Sigmoid colon (tissue), 4 donors: Measurements from ENCODE around the gene DAZAP2.

Source experiments
- EP300 ChIP-seq, 4 donors: sonication (generic); formaldehyde crosslinking; IDR thresholded peaks; one replicate each; pipeline ENCODE4 v1.6.1; 2017; ENCODE audit warnings: antibody characterized with exemption in 4 of 4
- TF ChIP-seq, protein P1 (sequence below), 4 experiments: fragments of 450-650 bp in 3 of 4; fragments of 200-600 bp in 1 of 4; IDR thresholded peaks; one replicate each; pipeline ENCODE4 v1.5.1; 2016 to 2019; ENCODE audit warnings: antibody characterized with exemption in 4 of 4, mild to moderate bottlenecking in 3 of 4, moderate library complexity in 2 of 4

DNA sequence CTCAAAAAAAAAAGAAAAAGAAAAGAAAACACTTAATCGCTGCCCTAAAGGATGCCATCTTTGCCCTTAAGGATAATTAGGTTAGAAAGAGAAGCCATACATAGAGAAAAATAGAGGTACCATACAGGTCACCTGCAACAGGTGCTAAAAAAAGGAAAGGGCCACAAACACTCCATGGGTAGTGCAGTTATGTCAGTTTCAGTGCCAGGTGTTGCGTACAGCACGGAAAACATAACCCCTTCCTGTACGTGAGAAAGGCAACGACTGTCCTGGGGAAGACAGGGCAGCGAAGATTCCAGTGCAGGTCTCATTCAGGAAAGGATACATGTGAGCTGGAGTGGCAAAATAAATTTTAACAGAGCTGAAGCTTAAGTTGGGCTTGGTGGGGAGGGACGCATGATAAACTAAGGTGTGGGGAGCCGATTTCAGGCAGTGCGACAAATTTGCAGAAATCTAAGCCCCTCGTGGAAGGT is 553 bp upstream of the DAZAP2 start:
- TF ChIP-seq, protein P1, sequence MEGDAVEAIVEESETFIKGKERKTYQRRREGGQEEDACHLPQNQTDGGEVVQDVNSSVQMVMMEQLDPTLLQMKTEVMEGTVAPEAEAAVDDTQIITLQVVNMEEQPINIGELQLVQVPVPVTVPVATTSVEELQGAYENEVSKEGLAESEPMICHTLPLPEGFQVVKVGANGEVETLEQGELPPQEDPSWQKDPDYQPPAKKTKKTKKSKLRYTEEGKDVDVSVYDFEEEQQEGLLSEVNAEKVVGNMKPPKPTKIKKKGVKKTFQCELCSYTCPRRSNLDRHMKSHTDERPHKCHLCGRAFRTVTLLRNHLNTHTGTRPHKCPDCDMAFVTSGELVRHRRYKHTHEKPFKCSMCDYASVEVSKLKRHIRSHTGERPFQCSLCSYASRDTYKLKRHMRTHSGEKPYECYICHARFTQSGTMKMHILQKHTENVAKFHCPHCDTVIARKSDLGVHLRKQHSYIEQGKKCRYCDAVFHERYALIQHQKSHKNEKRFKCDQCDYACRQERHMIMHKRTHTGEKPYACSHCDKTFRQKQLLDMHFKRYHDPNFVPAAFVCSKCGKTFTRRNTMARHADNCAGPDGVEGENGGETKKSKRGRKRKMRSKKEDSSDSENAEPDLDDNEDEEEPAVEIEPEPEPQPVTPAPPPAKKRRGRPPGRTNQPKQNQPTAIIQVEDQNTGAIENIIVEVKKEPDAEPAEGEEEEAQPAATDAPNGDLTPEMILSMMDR (IDR thresholded peaks at IDR 0.05): peak in 1 of 4 experiments; percentile 10
- no peak for TF ChIP-seq EP300 (IDR thresholded peaks at IDR 0.05)
